ENCODE data around the gene GLOD4. TPM values are rescaled to one million over a fixed set of nuclear protein-coding genes. Genes with fewer than 3 reads are reported as not detected.

Gene GLOD4
- total RNA-seq, 2 experiments from 2014 or later: 48.4 to 79.7 TPM

DNA sequence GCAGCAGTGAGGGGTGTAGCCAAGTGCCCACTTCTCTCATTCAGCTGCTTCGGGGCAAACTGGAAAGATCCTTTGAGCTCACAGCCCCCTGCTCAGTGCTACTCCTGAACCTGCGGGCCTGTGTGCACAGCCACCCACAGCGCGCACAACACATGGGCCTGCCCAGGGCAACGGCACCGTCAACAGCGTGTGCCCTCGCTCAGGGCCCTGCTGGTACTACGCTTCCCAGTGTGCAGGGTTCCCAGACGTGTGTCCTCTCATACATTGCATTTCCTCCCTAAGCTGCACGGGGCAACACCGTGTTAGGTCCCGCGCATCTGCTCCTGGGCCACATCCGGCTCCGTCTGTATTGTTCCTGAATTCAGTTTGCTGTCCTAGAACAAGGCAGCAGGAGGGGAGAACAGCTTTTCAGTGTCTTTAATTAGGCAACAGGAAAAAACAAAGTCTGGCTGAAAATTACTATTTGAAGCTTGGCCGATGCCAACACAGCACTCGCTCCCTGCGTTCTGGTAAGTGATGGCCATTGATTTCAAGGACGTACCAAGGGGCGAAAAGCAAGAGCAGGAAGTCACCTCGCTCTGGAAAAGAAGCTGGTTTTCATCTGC, 15.3 kb upstream of the GLOD4 start:
- Histone ChIP-seq H3K4me2 (ENCODE audit: low read length) (no peak overlapping the region), H3K36me3 (ENCODE audit: insufficient read depth, low read length) (peaks cover 13% of the 10 kb centered on the region), H2AFZ (ENCODE audit: low read length) (no peak overlapping the region), H3K4me3 (ENCODE audit: low read depth, low read length, poor library complexity, severe bottlenecking) (no peak overlapping the region), H3K27ac (ENCODE audit: low read depth, low read length, poor library complexity, severe bottlenecking) (no peak overlapping the region), H3K4me1 (ENCODE audit: insufficient read depth, low read length, poor library complexity, severe bottlenecking) (no peaks in the 10 kb centered on the region), H3K9me3 (ENCODE audit: low read length) (no peaks in the 10 kb centered on the region), H3K9me2 (ENCODE audit: insufficient read depth, low read length) (no peaks in the 10 kb centered on the region), H3K79me2 (ENCODE audit: insufficient read depth, low read depth, low read length) (no peaks in the 10 kb centered on the region), H4K20me1 (ENCODE audit: insufficient read depth, low read length) (no peaks in the 10 kb centered on the region)
- TF ChIP-seq, protein P1, sequence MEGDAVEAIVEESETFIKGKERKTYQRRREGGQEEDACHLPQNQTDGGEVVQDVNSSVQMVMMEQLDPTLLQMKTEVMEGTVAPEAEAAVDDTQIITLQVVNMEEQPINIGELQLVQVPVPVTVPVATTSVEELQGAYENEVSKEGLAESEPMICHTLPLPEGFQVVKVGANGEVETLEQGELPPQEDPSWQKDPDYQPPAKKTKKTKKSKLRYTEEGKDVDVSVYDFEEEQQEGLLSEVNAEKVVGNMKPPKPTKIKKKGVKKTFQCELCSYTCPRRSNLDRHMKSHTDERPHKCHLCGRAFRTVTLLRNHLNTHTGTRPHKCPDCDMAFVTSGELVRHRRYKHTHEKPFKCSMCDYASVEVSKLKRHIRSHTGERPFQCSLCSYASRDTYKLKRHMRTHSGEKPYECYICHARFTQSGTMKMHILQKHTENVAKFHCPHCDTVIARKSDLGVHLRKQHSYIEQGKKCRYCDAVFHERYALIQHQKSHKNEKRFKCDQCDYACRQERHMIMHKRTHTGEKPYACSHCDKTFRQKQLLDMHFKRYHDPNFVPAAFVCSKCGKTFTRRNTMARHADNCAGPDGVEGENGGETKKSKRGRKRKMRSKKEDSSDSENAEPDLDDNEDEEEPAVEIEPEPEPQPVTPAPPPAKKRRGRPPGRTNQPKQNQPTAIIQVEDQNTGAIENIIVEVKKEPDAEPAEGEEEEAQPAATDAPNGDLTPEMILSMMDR (conservative IDR thresholded peaks at IDR 0.05; ENCODE audit: low read length): no peak
- no peak for TF ChIP-seq EZH2phosphoT487 (IDR thresholded peaks at IDR 0.05; ENCODE audit: borderline replicate concordance, low read depth, low read length)
- ChIA-PET CTCF (ENCODE audit: unreplicated experiment) (no interaction called here), POLR2A (no interaction called here)
- intact Hi-C loops (cut with micrococcal nuclease; ENCODE audit: unreplicated experiment): no loop called here
- no TSS peak for BruUV-seq (replicated peaks)
- no peak for DNase-seq (ENCODE audit: low spot score)

DNA sequence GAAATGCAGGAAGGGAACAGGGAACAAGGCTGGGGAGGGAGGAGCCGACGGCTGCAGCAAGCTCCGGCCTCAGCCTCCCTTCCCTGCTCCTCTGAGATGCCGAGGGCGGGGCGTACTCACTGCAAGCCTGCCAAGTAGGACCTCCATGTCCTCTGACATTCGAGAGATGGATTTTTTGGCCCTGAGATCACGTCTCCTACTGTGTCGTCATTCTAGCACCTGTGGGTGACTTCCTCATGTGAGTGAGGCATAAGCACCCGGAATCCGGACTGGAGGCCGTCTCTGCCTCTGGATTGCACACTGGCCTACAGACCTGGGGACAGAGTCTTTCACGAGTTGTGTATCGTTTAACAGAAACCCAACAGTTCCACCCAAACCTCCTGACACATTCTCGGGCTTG, 14.5 kb upstream of the GLOD4 start:
- intact Hi-C loops (cut with micrococcal nuclease; ENCODE audit: unreplicated experiment): no loop called here
- Histone ChIP-seq H3K9me3 (ENCODE audit: low read length) (no peaks in the 10 kb centered on the region), H3K36me3 (ENCODE audit: insufficient read depth, low read length) (peaks cover 21% of the 10 kb centered on the region), H3K79me2 (ENCODE audit: insufficient read depth, low read depth, low read length) (no peaks in the 10 kb centered on the region), H3K4me2 (ENCODE audit: low read length) (no peak overlapping the region), H3K9me2 (ENCODE audit: insufficient read depth, low read length) (no peaks in the 10 kb centered on the region), H2AFZ (ENCODE audit: low read length) (no peak overlapping the region), H3K4me1 (ENCODE audit: insufficient read depth, low read length, poor library complexity, severe bottlenecking) (no peaks in the 10 kb centered on the region), H3K27ac (ENCODE audit: low read depth, low read length, poor library complexity, severe bottlenecking) (no peak overlapping the region), H3K4me3 (ENCODE audit: low read depth, low read length, poor library complexity, severe bottlenecking) (no peak overlapping the region), H4K20me1 (ENCODE audit: insufficient read depth, low read length) (no peaks in the 10 kb centered on the region)
- CTCF ChIA-PET (ENCODE audit: unreplicated experiment): no interaction called here
- TF ChIP-seq, protein P1 (conservative IDR thresholded peaks at IDR 0.05; ENCODE audit: low read length): no peak
- no peak for TF ChIP-seq EZH2phosphoT487 (IDR thresholded peaks at IDR 0.05; ENCODE audit: borderline replicate concordance, low read depth, low read length)
- DNase-seq (ENCODE audit: low spot score): no peak
- no TSS peak for BruUV-seq (replicated peaks)
- POLR2A ChIA-PET: no interaction called here

DNA sequence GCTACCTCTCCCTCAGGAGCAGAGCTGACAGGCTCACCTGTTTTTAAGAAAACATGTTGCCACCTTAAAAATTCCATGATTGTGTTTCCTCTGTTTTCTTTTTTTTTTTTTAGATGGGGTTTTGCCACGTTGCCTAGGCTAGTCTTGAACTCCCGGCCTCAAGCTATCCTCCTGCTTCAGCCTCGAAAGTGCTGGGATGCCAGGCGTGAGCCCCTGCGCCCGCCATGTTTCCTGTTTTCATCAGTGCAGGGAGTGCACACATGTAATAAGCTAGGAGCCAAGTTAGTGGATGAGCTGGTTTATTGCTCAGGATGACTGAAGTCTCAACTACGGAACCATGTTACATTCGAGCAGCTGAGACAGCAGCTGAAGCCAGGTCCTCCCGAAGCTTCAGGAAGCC, 13.6 kb upstream of the GLOD4 start:
- intact Hi-C loops (cut with micrococcal nuclease; ENCODE audit: unreplicated experiment): no loop called here
- Histone ChIP-seq H3K9me3 (ENCODE audit: low read length) (no peaks in the 10 kb centered on the region), H3K9me2 (ENCODE audit: insufficient read depth, low read length) (no peaks in the 10 kb centered on the region), H2AFZ (ENCODE audit: low read length) (no peak overlapping the region), H3K36me3 (ENCODE audit: insufficient read depth, low read length) (peaks cover 30% of the 10 kb centered on the region), H3K4me1 (ENCODE audit: insufficient read depth, low read length, poor library complexity, severe bottlenecking) (no peaks in the 10 kb centered on the region), H3K27ac (ENCODE audit: low read depth, low read length, poor library complexity, severe bottlenecking) (no peak overlapping the region), H3K4me3 (ENCODE audit: low read depth, low read length, poor library complexity, severe bottlenecking) (no peak overlapping the region), H3K4me2 (ENCODE audit: low read length) (no peak overlapping the region), H4K20me1 (ENCODE audit: insufficient read depth, low read length) (no peaks in the 10 kb centered on the region), H3K79me2 (ENCODE audit: insufficient read depth, low read depth, low read length) (no peaks in the 10 kb centered on the region)
- TF ChIP-seq, protein P1 (conservative IDR thresholded peaks at IDR 0.05; ENCODE audit: low read length): no peak
- no peak for TF ChIP-seq EZH2phosphoT487 (IDR thresholded peaks at IDR 0.05; ENCODE audit: borderline replicate concordance, low read depth, low read length)
- DNase-seq (ENCODE audit: low spot score): no peak
- no TSS peak for BruUV-seq (replicated peaks)
- POLR2A ChIA-PET: no interaction called here
- CTCF ChIA-PET (ENCODE audit: unreplicated experiment): no interaction called here
